GM18861 (cell line): ENCODE data around the gene GJA5.

Experiments
- ATAC-seq: cut with Tn5 transposase; IDR thresholded peaks from one replicate; pipeline ENCODE4 v1.9.1; 2021; ENCODE audit not compliant: unreplicated experiment

GJA5 gene

DNA sequence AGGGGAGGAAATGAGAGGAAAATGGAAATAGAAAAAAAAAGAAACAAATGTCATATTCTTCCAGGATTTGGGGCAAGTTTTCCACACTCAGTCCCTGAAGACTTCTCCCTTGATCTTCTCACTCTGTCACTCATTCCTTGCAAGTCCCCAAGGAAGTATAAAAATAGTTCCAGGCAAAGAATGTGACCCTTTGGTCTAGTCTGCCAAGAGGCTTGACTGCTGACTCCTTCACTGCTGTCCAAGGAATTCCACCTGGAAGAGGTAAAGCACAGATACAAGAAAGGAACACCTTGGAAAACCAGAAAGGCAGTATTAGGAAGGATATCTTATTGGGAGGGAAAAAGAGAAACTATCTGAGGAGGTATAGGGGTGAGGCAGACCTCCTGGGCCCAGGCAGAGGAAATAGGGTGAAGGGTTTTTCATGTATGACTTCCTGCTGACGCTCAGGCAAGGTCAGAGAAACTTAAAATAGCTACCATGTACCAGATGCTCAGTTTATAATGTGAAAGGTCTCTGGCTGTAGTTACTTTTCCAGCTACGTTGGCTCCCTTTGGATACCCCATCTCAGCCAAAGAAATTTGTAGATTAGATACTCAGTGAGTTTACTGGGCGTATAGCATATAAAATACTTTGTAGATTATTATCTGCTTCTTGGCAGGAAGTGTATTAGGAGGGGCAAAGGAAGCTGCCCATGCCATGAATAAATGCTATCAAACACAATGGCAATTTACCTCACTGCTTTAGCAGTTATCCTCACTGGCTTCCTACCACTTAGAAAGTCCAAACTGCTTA, 2.0 kb upstream of the GJA5 start:
- no peak for ATAC-seq

DNA sequence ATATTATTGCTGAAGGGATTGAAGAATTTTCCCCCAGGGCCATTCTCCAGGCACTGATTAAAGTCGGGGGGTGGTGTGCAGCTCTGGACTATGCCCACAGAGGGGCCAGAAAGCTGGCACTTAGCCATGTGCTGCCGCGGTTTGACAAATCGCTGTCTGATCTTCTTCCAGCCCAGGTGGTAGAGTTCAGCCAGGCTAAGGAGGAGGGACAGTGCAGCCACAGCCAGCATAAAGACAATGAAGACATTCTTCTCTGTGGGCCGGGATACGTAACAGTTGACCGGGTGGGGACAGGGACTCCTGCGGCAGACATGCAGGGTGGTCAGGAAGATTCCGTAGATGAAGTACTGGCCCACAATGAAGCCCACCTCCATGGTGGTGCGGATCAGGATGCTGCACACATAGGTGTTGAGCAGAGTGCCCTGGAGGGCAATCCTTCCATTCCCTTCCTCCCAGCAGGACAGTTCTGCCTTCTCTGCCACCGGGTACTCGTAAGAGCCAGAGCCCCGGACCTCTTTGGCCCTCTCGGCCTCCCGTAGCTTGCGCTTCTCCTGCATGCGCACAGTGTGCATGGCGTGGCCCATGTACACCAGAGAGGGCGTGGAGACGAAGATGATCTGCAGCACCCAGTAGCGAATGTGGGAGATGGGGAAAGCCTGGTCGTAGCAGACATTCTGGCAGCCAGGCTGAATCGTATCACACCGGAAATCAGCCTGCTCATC, 1.9 kb downstream of the GJA5 start:
- ATAC-seq, result no peak

GRCh38 chr1:147757015-147757990, 3.1 kb downstream of the GJA5 start:
- ATAC-seq, result no peak

DNA sequence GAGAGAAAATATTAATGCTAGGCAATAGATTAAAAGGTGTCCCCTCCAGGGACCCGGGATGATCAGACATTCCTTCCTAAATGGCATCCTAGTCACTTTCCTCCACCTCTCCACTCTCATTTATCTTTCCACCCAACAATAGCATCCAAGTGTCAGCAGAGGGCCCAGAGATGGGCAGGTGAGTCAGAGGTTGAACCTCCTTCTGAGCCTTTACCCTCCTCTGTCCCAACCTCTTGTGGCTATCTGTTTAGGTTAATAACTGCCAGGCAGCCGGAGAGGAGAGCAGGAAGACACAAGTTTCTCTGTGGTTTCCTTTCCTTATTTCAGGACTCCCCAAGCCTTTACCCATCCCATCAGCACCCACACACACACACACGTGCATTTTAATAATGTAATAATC, 4.1 kb downstream of the GJA5 start:
- no peak for ATAC-seq

DNA sequence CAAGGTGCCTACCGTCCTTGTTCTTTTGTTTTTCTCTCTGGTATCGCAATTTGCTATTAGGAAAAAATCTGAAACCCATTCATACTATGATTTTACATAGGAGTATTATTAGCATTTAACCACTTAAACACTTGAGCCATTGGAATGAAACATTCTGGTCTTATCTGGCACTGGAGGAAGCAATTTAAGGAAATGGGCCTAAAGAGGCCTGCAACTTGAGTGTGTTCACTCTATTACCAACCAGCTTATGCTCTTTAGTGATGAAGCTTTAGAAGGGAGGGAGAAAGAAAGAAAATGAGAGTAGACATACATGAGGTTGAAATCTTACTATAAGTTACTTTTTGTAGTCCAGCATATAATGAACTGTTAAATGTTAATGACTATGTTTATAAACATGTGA, 5.7 kb downstream of the GJA5 start:
- ATAC-seq, result no peak

GRCh38 chr1:147753081-147753480, 7.3 kb downstream of the GJA5 start:
- no peak for ATAC-seq

DNA sequence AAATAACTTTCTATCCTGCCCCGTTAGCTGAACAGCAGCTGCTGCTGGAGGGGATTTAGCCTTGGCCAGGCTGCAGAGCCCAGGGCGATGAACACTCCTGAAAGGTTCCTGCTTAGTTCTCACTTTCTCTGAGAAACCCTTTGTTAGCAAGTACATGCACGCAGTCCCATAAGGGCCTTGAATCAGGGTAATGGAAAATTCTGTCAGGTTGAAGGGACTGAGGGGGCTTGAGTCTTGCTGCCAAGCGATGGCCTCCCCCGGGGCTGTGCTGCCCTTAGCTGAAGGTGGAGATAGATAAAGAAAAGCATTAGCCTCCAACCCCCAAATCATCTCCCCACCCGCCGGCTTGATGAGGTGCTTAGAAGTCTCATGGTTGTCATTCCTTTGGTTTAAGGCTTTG, 7.9 kb downstream of the GJA5 start:
- ATAC-seq, result no peak

GRCh38 chr1:147751346-147751745, 9.1 kb downstream of the GJA5 start:
- ATAC-seq, result no peak

DNA sequence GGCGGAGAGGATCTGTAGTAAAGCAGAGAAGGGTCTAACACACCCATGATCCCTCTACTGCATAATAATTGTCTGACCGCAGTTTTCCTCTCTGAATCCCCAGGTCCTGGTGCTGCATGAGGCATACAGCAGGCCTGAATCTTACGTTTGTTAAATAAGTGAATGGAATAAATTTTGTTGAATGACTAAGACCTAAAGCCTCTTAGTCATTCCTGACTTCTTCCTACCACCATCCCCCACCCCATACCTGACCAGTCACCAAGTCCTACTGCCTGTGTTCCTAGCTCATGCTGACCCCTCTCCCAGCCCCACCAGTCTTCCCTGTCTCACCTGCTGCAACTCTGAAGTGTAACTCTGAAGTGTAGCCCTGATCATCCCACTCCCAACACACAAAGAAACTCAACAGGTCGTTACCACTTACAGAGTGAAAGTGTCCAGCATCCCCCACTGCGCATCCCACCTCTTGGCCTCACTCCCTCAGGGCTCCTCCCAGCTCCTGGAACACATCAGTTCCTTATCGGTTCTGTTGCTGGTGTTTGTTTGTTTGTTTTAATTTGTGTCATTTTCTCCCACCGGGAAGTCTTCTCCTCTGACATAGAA, 9.7 kb downstream of the GJA5 start:
- ATAC-seq, result no peak

- no peak for ATAC-seq
Observed at GRCh38 chr1:147749792-147750191, 10.6 kb downstream of the GJA5 start.

DNA sequence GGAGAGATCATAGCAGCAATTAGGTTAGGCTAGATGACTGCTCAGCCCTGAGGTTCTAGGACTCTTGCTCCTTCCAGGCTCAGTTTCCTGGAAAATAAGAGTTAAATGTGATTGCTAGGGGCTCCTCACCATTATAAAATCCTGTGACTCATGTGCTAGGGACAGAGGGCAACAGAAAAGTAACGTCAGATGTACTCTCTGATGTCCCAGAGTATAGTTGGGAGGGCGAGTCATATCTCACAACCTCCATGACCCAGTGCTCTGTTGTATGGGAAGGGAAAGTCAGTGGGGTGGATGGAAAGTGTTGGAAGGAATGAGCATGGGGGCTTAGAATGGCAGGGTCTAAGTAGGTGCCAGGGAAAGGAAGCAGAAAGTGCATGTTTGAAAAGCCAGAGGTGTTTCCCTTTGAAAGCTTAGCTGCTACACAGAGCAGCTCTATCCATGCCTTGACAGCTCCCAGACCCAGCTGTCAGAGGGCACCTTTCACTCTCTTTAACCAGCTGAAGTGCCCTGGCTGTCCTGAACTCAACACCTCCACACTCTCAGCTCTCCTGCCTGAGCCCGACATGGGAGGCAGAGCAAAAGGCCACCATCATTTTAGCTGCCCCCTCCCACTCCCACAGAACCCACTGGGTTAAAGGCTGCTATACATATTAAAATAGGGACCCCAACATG, 11.6 kb downstream of the GJA5 start:
- no peak for ATAC-seq

- ATAC-seq, result no peak
Observed at GRCh38 chr1:147747966-147748365, 12.4 kb downstream of the GJA5 start.

GRCh38 chr1:147745271-147745670, 15.1 kb downstream of the GJA5 start:
- no peak for ATAC-seq

DNA sequence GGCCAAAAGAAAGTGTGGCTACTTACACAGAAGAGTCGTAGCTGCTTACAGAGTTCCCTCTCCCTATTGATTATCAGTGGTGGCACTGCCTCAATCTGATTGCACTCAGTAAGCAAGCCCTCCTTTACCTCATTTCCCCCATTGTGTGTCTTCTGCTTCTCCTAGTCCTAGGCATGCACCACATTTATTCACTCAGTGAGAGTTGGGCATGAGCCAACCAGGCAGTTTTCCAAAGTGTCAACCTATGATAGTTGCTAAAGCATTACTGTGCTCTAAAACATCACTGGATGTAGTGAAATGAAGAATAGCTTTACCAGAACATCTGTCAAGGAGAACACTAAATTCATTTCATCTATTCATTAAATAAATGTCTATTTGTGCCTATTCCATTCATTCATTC, 19.3 kb downstream of the GJA5 start:
- ATAC-seq, result no peak

- no peak for ATAC-seq
Observed at GRCh38 chr1:147740391-147740790, 20.0 kb downstream of the GJA5 start.

DNA sequence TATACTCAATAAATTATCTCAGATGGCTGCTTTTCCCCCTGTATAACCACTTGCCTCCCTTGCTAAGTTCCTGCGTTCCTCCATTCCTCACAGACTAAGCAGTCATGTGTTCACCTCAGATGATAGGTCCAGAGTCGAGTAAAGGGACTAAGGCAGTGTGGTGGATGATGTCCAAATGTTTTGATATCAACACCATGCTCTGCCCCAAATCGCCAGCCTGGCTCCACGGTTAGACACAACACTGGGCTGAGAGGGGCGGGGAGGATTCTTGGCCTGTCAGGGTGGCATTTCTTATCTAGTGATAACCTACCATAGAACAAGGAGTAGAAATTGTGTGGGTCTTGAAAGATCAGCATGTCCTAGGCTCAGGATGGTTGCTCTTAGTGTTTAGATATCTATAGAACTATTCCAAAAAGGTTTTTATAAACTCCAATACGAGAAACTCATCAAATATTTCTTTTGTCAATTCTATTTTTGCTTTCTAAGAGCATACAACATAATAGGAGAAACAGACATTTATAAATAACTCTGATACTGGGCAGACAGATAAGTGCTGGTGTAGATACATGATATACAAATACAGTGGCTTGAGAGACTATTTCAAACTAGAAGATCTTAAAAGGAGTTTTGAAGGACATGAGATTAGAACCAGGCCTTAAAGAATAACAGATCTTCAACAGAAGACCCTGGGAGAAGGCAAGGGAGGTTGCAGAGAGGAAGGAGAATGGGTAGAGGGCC, 21.5 kb downstream of the GJA5 start:
- ATAC-seq, result no peak

DNA sequence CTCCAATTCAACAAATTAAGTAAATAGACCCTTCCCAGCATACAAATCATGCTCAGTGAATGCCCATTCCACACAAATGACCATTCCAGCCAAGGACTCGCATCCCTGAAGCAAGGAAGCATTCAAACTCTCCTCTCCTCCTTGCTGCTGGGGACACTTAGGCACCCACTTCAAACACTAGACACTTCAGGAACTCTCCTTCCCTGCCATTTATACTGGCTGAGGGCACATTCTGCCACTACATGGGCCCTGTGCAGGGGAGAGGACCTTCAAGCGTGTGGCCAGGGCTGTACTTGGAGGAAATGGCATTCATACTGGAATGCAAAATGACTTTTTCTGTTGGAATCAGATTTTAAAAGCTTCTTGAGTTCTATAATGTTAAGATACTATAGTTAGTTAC, 22.3 kb downstream of the GJA5 start:
- ATAC-seq, result no peak

GRCh38 chr1:147736883-147737282, 23.5 kb downstream of the GJA5 start:
- no peak for ATAC-seq

GRCh38 chr1:147735423-147735822, 25.0 kb downstream of the GJA5 start:
- no peak for ATAC-seq
